Subcutaneous adipose tissue (tissue), 4 donors: ENCODE measurements around the gene NUBPL. TPM values are rescaled to one million over a fixed set of nuclear protein-coding genes. Genes with fewer than 3 reads are reported as not detected.

ENCODE experiments used
- CTCF ChIP-seq: fragments of 450-650 bp; IDR thresholded peaks from one replicate; pipeline ENCODE4 v1.5.1; 2016; ENCODE audit warnings: low read depth, mild to moderate bottlenecking, control low read depth, antibody characterized with exemption, moderate library complexity
- total RNA-seq, 4 donors: library from RNA; depleted of rRNA; stranded (reverse); fragments of >200 nt; gene quantifications; one replicate each; pipeline ENCODE4 v1.1.0, GENCODE V29; 2016

Gene NUBPL
- total RNA-seq, 4 donors from 2014 or later: 11.7 to 25.1 (median 12.7) TPM

- no peak for TF ChIP-seq CTCF
Observed at GRCh38 chr14:31825459-31825858, 264.3 kb downstream of the NUBPL start.

- TF ChIP-seq CTCF: no peak
Observed at GRCh38 chr14:31827325-31827724, 266.1 kb downstream of the NUBPL start.

- TF ChIP-seq CTCF: no peak
Observed at GRCh38 chr14:31828946-31829868, 268.0 kb downstream of the NUBPL start.

GRCh38 chr14:31834616-31835015 lies 273.4 kb downstream of the NUBPL start:
- TF ChIP-seq CTCF: no peak

GRCh38 chr14:31835049-31835448 lies 273.8 kb downstream of the NUBPL start:
- no peak for TF ChIP-seq CTCF

- no peak for TF ChIP-seq CTCF
Observed at GRCh38 chr14:31837031-31837430, 275.8 kb downstream of the NUBPL start.

GRCh38 chr14:31842899-31843298 lies 281.7 kb downstream of the NUBPL start:
- TF ChIP-seq CTCF: no peak
